Adipocyte (in vitro differentiated cells): ENCODE results near the gene SLC9A9.

ENCODE experiments used
- DNase-seq: peaks from one replicate; pipeline ENCODE4 v3.0.0-alpha.2; 2015; ENCODE audit warnings: low read depth
- H3K27me3 ChIP-seq: replicated peaks from 2 replicates; pipeline ENCODE4 v1.7.0; 2013; ENCODE audit warnings: mild to moderate bottlenecking, low read length, moderate library complexity; ENCODE audit not compliant: control insufficient read depth, insufficient read depth
- H3K36me3 ChIP-seq: 2 replicates; pipeline ENCODE4 v1.7.0; 2013; ENCODE audit warnings: low read length, mild to moderate bottlenecking, moderate library complexity; ENCODE audit not compliant: control insufficient read depth, insufficient read depth, severe bottlenecking
- H3K4me1 ChIP-seq: 2 replicates; pipeline ENCODE4 v1.7.0; 2013; ENCODE audit warnings: mild to moderate bottlenecking, low read length, moderate library complexity; ENCODE audit not compliant: control insufficient read depth, insufficient read depth
- H3K4me3 ChIP-seq: 2 replicates; pipeline ENCODE4 v1.7.0; 2013; ENCODE audit warnings: mild to moderate bottlenecking, low read length, moderate library complexity
- H3K9ac ChIP-seq: 2 replicates; pipeline ENCODE4 v1.7.0; 2013; ENCODE audit warnings: mild to moderate bottlenecking, low read length, moderate library complexity
- H3K9me3 ChIP-seq: 2 replicates; pipeline ENCODE4 v1.7.0; 2013; ENCODE audit warnings: mild to moderate bottlenecking, low read length, moderate library complexity; ENCODE audit not compliant: control insufficient read depth

SLC9A9 gene

DNA sequence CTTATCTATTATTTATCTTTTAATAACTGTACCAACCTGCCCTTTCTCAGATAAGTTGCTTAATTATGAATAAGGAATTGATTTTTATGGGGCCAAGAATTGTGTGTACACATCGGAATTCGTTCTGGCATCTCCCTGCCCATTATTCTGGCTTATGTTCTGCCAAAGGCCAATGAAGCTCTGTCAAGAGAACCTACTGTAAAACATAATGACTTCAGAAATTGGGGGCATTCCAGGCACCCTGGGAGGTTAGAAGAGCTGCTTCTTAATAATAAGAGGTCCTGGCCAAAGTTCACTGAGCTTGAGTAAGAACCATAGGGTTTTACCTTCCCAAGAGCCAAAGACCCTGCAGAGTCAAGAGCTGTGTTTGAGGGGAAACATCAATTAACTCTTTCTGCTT, 261.7 kb downstream of the SLC9A9 start:
- H3K4me1 ChIP-seq: peaks cover 16% of the 10 kb centered on the region
- H3K27me3 ChIP-seq: no peaks in the 10 kb centered on the region
- H3K9ac ChIP-seq: peak overlapping the region; percentile 19
- no peak overlapping the region for H3K4me3 ChIP-seq
- H3K36me3 ChIP-seq: no peaks in the 10 kb centered on the region
- no peaks in the 10 kb centered on the region for H3K9me3 ChIP-seq
- no peak for DNase-seq

GRCh38 chr3:143585720-143586456, 262.4 kb downstream of the SLC9A9 start:
- DNase-seq: no peak
- no peaks in the 10 kb centered on the region for H3K36me3 ChIP-seq
- H3K9me3 ChIP-seq: no peaks in the 10 kb centered on the region
- peaks cover 16% of the 10 kb centered on the region for H3K4me1 ChIP-seq
- no peak overlapping the region for H3K4me3 ChIP-seq
- H3K27me3 ChIP-seq: no peaks in the 10 kb centered on the region
- H3K9ac ChIP-seq: peak overlapping the region; percentile 19

GRCh38 chr3:143584474-143584873, 263.8 kb downstream of the SLC9A9 start:
- DNase-seq: no peak
- Histone ChIP-seq H3K9me3 (no peaks in the 10 kb centered on the region), H3K9ac (no peak overlapping the region), H3K27me3 (no peaks in the 10 kb centered on the region), H3K4me3 (no peak overlapping the region), H3K4me1 (peaks cover 16% of the 10 kb centered on the region), H3K36me3 (no peaks in the 10 kb centered on the region)

DNA sequence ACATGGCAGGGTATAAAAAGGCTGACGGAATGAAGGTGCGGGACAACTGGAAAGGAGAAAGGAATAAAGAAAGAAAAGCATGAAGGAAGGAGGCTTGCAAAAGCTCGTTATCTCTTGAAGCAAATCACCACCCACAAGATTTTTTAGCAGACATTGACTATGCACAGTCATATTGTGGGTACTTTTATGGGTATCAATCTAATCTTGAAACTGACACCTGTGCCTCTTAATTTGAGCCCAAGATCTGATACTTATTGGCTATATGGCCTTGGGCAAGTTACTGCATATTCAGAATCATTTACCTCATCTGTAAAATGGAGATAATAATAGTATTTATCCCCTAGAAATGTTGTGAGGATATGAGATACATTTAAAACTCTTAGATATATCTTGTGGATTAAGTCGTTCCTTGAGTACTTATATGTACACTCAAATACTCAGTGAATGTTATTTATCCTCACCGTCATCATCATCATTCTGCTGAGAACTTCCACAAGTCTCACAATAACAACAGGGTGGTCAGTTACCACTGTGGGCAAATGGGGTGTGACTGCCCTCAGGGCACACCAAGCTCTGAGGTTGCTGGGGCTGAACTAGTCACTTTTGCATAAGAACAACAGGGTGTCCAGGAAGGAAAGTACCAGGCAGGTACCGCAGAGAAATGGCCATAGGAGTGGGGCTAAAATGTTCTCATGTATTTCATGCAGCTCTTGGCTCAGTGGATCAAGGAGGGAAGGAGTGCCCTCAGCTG, 266.1 kb downstream of the SLC9A9 start:
- H3K4me1 ChIP-seq: peaks cover 16% of the 10 kb centered on the region
- H3K9ac ChIP-seq: no peak overlapping the region
- H3K9me3 ChIP-seq: no peaks in the 10 kb centered on the region
- DNase-seq: no peak
- no peak overlapping the region for H3K4me3 ChIP-seq
- no peaks in the 10 kb centered on the region for H3K27me3 ChIP-seq
- H3K36me3 ChIP-seq: no peaks in the 10 kb centered on the region

GRCh38 chr3:143578810-143579435, 269.3 kb downstream of the SLC9A9 start:
- H3K4me1 ChIP-seq: no peaks in the 10 kb centered on the region

GRCh38 chr3:143576568-143577270, 271.5 kb downstream of the SLC9A9 start:
- Histone ChIP-seq H3K36me3 (no peaks in the 10 kb centered on the region), H3K4me1 (peaks cover 5% of the 10 kb centered on the region), H3K9ac (no peak overlapping the region)

More at GRCh38 chr3:143578810-143579435, 269.3 kb downstream of the SLC9A9 start:
- Histone ChIP-seq H3K36me3 (no peaks in the 10 kb centered on the region), H3K9ac (no peak overlapping the region), H3K27me3 (no peaks in the 10 kb centered on the region), H3K9me3 (no peaks in the 10 kb centered on the region), H3K4me3 (no peak overlapping the region)
- DNase-seq: no peak

GRCh38 chr3:143574933-143575332, 273.3 kb downstream of the SLC9A9 start:
- no peak overlapping the region for H3K4me3 ChIP-seq
- DNase-seq: no peak
- H3K9ac ChIP-seq: no peak overlapping the region
- no peaks in the 10 kb centered on the region for H3K36me3 ChIP-seq
- H3K4me1 ChIP-seq: peaks cover 13% of the 10 kb centered on the region
- H3K27me3 ChIP-seq: no peaks in the 10 kb centered on the region
- no peaks in the 10 kb centered on the region for H3K9me3 ChIP-seq

More at GRCh38 chr3:143576568-143577270, 271.5 kb downstream of the SLC9A9 start:
- Histone ChIP-seq H3K9me3 (no peaks in the 10 kb centered on the region), H3K4me3 (no peak overlapping the region), H3K27me3 (no peaks in the 10 kb centered on the region)
- DNase-seq: no peak

GRCh38 chr3:143573610-143574303, 274.5 kb downstream of the SLC9A9 start:
- H3K27me3 ChIP-seq: no peaks in the 10 kb centered on the region
- no peak overlapping the region for H3K4me3 ChIP-seq
- no peaks in the 10 kb centered on the region for H3K9me3 ChIP-seq
- H3K4me1 ChIP-seq: peaks cover 13% of the 10 kb centered on the region
- no peaks in the 10 kb centered on the region for H3K36me3 ChIP-seq
- DNase-seq: no peak
- H3K9ac ChIP-seq: no peak overlapping the region

DNA sequence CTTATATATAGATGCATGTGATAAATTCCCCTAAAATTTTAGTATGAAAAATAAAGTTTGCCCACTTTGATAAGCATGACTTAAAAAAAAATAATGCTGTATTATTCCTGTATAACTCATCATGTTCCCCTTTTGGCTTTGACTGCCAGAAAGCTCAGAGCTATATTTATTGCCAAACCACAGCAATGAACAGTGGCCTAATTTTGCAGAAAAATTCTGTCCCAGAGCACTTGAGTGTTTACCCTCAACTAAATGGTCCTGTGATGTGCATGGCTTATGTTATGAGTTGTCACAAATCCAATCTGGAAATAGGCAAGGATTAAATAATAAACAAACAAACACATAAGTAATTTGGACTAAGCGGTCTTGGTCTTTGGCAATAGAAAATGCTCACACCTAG, 276.7 kb downstream of the SLC9A9 start:
- Histone ChIP-seq H3K27me3 (no peaks in the 10 kb centered on the region), H3K36me3 (no peaks in the 10 kb centered on the region), H3K4me1 (peaks cover 29% of the 10 kb centered on the region)

DNA sequence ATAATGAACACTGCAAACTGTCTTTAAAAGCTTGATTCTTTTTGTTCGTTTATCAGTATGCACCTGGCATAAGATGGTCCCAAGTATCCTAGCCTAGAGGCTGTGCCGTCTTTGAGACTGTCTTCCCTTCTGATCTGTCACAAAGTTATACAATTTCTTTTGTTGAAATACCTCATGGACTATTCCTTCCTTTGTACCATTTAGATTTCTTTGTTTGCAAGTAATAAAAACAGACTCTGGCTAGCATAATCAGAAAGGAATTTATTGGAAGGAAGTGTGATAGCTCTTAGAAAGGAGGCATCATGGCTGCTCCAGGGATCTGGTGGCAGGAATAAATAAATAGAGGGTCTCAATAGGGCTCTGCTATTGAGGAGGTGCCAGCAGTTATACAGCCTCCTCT, 280.4 kb downstream of the SLC9A9 start:
- DNase-seq: no peak
- H3K9me3 ChIP-seq: no peaks in the 10 kb centered on the region
- no peaks in the 10 kb centered on the region for H3K36me3 ChIP-seq
- no peak overlapping the region for H3K9ac ChIP-seq
- no peaks in the 10 kb centered on the region for H3K27me3 ChIP-seq
- H3K4me1 ChIP-seq: peaks cover 52% of the 10 kb centered on the region
- no peak overlapping the region for H3K4me3 ChIP-seq

More for the DNA sequence above, 276.7 kb downstream of the SLC9A9 start:
- peak; percentile 58 for DNase-seq
- Histone ChIP-seq H3K9me3 (no peaks in the 10 kb centered on the region), H3K9ac (no peak overlapping the region), H3K4me3 (no peak overlapping the region)
